ENCODE results near the gene ASPSCR1. TPM values are rescaled to one million over a fixed set of nuclear protein-coding genes. Genes with fewer than 3 reads are reported as not detected.

The ASPSCR1 gene
- total and polyA plus RNA-seq, 9 of the 15 experiments (the other 6 are each of a cell fraction or from before 2014, with no cell fraction given): 0.90 to 36.9 (median 11.6) TPM

GRCh38 chr17:82037092-82037888 lies 59.9 kb downstream of the ASPSCR1 start, which contains the start of gene DCXR (continued):
- TF ChIP-seq POLR2G (IDR thresholded peaks at IDR 0.05; ENCODE audit: low read depth, low read length) (peak; percentile 99), MAFG (tag; conservative IDR thresholded peaks at IDR 0.05) (no peak), KDM4B (IDR thresholded peaks at IDR 0.05; ENCODE audit: borderline replicate concordance in 2 of 2, low read depth in 1 of 2) (no peak), ZNF398 (CRISPR knock-in tag; IDR thresholded peaks at IDR 0.05) (no peak), FOXA1 (IDR thresholded peaks at IDR 0.05; ENCODE audit: borderline replicate concordance) (no peak), ZBTB12 (CRISPR knock-in tag; IDR thresholded peaks at IDR 0.05) (no peak), EHMT2 (IDR thresholded peaks at IDR 0.05) (no peak), MXD1 (CRISPR knock-in tag; IDR thresholded peaks at IDR 0.05; ENCODE audit: borderline replicate concordance, poor library complexity, severe bottlenecking) (peak; percentile 58), THAP7 (CRISPR knock-in tag; IDR thresholded peaks at IDR 0.05) (no peak), PBX2 (CRISPR knock-in tag; IDR thresholded peaks at IDR 0.05; ENCODE audit: low read depth) (no peak), PBX2 (tag; conservative IDR thresholded peaks at IDR 0.05; ENCODE audit: low read depth) (no peak), ZBTB33 (CRISPR knock-in tag; IDR thresholded peaks at IDR 0.05) (peak; percentile 94), STAT5A (IDR thresholded peaks at IDR 0.05; ENCODE audit: borderline replicate concordance, low read length) (no peak), STAT5B (CRISPR knock-in tag; IDR thresholded peaks at IDR 0.05) (no peak)

Measured in K562 (cell line).